Sigmoid colon (tissue), 7 donors: ENCODE data around the gene GNB2. TPM values are rescaled to one million over a fixed set of nuclear protein-coding genes. Genes with fewer than 3 reads are reported as not detected.

Experiments used
- DNase-seq: peaks from one replicate; pipeline ENCODE4 v3.0.0-alpha.2; 2019
- H3K27ac ChIP-seq, 4 donors: fragments of 200-600 bp; sonication (generic); one replicate each; pipeline ENCODE4 v1.5.1; 2016 to 2019; ENCODE audit warnings: mild to moderate bottlenecking in 1 of 4
- H3K27me3 ChIP-seq, 3 donors: fragments of 200-600 bp; sonication (generic); one replicate each; pipeline ENCODE4 v1.5.1; 2019; ENCODE audit warnings: mild to moderate bottlenecking in 1 of 3
- H3K36me3 ChIP-seq, 4 donors: fragments of 200-600 bp; sonication (generic); one replicate each; pipeline ENCODE4 v1.5.1; 2016 to 2019
- H3K4me1 ChIP-seq, 4 donors: fragments of 200-600 bp; sonication (generic); one replicate each; pipeline ENCODE4 v1.5.1; 2017 to 2019
- H3K4me3 ChIP-seq, 4 donors: fragments of 200-600 bp; sonication (generic); one replicate each; pipeline ENCODE4 v1.5.1; 2017 to 2019; ENCODE audit warnings: mild to moderate bottlenecking in 2 of 4, moderate library complexity in 1 of 4
- H3K9me3 ChIP-seq, 4 donors: fragments of 200-600 bp in 3 of 4; sonication (generic) in 3 of 4; one replicate each; pipeline versions ENCODE4 v1.5.1 to v1.6.1; 2013 to 2019
- CTCF ChIP-seq, 4 experiments: fragments of 450-650 bp in 3 of 4; fragments of 200-600 bp in 1 of 4; IDR thresholded peaks; one replicate each; pipeline ENCODE4 v1.5.1; 2016 to 2019; ENCODE audit warnings: antibody characterized with exemption in 4 of 4, mild to moderate bottlenecking in 3 of 4, moderate library complexity in 2 of 4
- EP300 ChIP-seq, 4 donors: sonication (generic); formaldehyde crosslinking; IDR thresholded peaks; one replicate each; pipeline ENCODE4 v1.6.1; 2017; ENCODE audit warnings: antibody characterized with exemption in 4 of 4
- POLR2A ChIP-seq, 2 donors: fragments of 450-650 bp; IDR thresholded peaks; one replicate each; pipeline ENCODE4 v1.6.1; 2016; ENCODE audit warnings: antibody characterized with exemption in 2 of 2, mild to moderate bottlenecking in 2 of 2, moderate library complexity in 2 of 2
- POLR2AphosphoS5 ChIP-seq, 4 donors: sonication (generic); formaldehyde crosslinking; IDR thresholded peaks; one replicate each; pipeline ENCODE4 v1.6.1; 2017; ENCODE audit warnings: antibody characterized with exemption in 4 of 4
- WGBS, 2 donors: extraction: QIAGEN DNeasy Blood & Tissue Kit; methylation state at CpG; one replicate each; pipeline ENCODE4 v1.1.7; 2013; 5-methylcytosine and 5-hydroxymethylcytosine counted together
- intact Hi-C: fragments of 100-400 bp; cut with DNase I; formaldehyde crosslinking; loops from one replicate; pipeline ENCODE4 v1.15.1; 2023
- polyA plus RNA-seq, 3 donors: library from polyadenylated mRNA; stranded (reverse); fragments of 200-250 nt; gene quantifications; one replicate each; pipeline ENCODE4 v1.2.3, GENCODE V29; 2013
- total RNA-seq, 4 donors: library from RNA; depleted of rRNA; stranded (reverse); fragments of >200 nt; gene quantifications; one replicate each; pipeline ENCODE4 v1.1.0, GENCODE V29; 2016
- donor health status: healthy with polysubstance abuse.
- donor health status: Bipolar disorder and iron deficiency.
- donor health status: healthy.

The GNB2 gene
- total and polyA plus RNA-seq, 7 donors: 133 to 286 (median 199) TPM

GRCh38 chr7:100682228-100682741 lies 8.7 kb downstream of the GNB2 start:
- peak overlapping the region in 1 of 4 donors; percentile 19 for H3K27ac ChIP-seq
- intact Hi-C loops: no loop called here
- peaks cover 75 to 95% (median 84%) of the 10 kb centered on the region in 4 donors for H3K36me3 ChIP-seq
- H3K4me1 ChIP-seq: peaks cover 0 to 18% (median 8%) of the 10 kb centered on the region in 4 donors
- 83 to 87% methylated on average over 25 of the region's 25 CpGs for WGBS, 2 donors
- H3K4me3 ChIP-seq: no peak overlapping the region
- TF ChIP-seq EP300 (IDR thresholded peaks at IDR 0.05) (no peak), POLR2A (IDR thresholded peaks at IDR 0.05) (no peak), POLR2AphosphoS5 (IDR thresholded peaks at IDR 0.05) (no peak), CTCF (IDR thresholded peaks at IDR 0.05) (no peak)
- no peaks in the 10 kb centered on the region for H3K27me3 ChIP-seq
- peak; percentile 66 for DNase-seq
- H3K9me3 ChIP-seq: no peaks in the 10 kb centered on the region

GRCh38 chr7:100682991-100683658 lies 9.6 kb downstream of the GNB2 start:
- Histone ChIP-seq H3K27me3 (no peaks in the 10 kb centered on the region), H3K4me3 (no peak overlapping the region), H3K36me3 (peaks cover 75 to 95% (median 83%) of the 10 kb centered on the region in 4 donors), H3K4me1 (peaks cover 0 to 17% (median 10%) of the 10 kb centered on the region in 4 donors), H3K9me3 (no peaks in the 10 kb centered on the region), H3K27ac (no peak overlapping the region)
- intact Hi-C loops: no loop called here
- 87 to 92% methylated on average over 28 of the region's 28 CpGs for WGBS, 2 donors
- TF ChIP-seq EP300 (IDR thresholded peaks at IDR 0.05) (no peak), POLR2AphosphoS5 (IDR thresholded peaks at IDR 0.05) (no peak), CTCF (IDR thresholded peaks at IDR 0.05) (no peak), POLR2A (IDR thresholded peaks at IDR 0.05) (no peak)
- DNase-seq: no peak

GRCh38 chr7:100683659-100684533 lies 10.4 kb downstream of the GNB2 start:
- Histone ChIP-seq H3K27me3 (no peaks in the 10 kb centered on the region), H3K4me1 (peaks cover 0 to 23% (median 15%) of the 10 kb centered on the region in 4 donors), H3K9me3 (no peaks in the 10 kb centered on the region), H3K4me3 (no peak overlapping the region), H3K36me3 (peaks cover 71 to 95% (median 79%) of the 10 kb centered on the region in 4 donors), H3K27ac (no peak overlapping the region)
- DNase-seq: no peak
- TF ChIP-seq POLR2AphosphoS5 (IDR thresholded peaks at IDR 0.05) (no peak), CTCF (IDR thresholded peaks at IDR 0.05) (no peak), EP300 (IDR thresholded peaks at IDR 0.05) (no peak), POLR2A (IDR thresholded peaks at IDR 0.05) (no peak)
- WGBS, 2 donors: 95% methylated on average over 37 of the region's 37 CpGs
- intact Hi-C loops: no loop called here

GRCh38 chr7:100684534-100685042 lies 11.0 kb downstream of the GNB2 start:
- H3K9me3 ChIP-seq: no peaks in the 10 kb centered on the region
- peaks cover 0 to 28% (median 20%) of the 10 kb centered on the region in 4 donors for H3K4me1 ChIP-seq
- intact Hi-C loops: no loop called here
- WGBS, 2 donors: 94 to 95% methylated on average over 16 of the region's 16 CpGs
- no peaks in the 10 kb centered on the region for H3K27me3 ChIP-seq
- no peak overlapping the region for H3K27ac ChIP-seq
- no peak overlapping the region for H3K4me3 ChIP-seq
- TF ChIP-seq POLR2A (IDR thresholded peaks at IDR 0.05) (no peak), EP300 (IDR thresholded peaks at IDR 0.05) (no peak), POLR2AphosphoS5 (IDR thresholded peaks at IDR 0.05) (no peak)
- no peak for DNase-seq
- peaks cover 72 to 94% (median 75%) of the 10 kb centered on the region in 4 donors for H3K36me3 ChIP-seq
